ENCODE data around the gene GABRB2.
"Not testable (repeated sequence)": the region's sequence is repeated elsewhere in the genome, so short reads cannot be mapped to it uniquely, and the experiment has no call there.

The GABRB2 gene

DNA sequence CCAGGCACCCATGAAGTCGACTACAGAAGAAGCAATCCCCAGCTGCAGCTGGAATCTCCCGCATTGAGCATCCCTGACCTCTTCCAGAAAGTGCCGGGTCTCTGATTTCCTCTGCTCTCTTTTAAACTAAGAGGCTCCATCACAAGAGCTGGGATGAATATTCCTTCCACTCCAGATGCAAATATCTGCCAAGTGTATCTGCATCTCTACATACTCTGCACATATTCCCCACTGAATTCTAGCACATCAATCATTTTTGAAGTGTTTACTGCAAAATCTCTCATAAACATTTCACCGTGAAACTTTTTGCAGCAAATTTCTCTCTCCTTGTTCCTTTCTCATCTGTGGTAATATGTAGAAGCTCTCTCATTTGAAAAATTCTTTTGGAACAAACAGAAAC lies 161.5 kb downstream of the GABRB2 start:
- no peak for FAIRE-seq

- FAIRE-seq: no peak
These were observed 163.8 kb downstream of the GABRB2 start for GRCh38 chr5:161382685-161383084.

DNA sequence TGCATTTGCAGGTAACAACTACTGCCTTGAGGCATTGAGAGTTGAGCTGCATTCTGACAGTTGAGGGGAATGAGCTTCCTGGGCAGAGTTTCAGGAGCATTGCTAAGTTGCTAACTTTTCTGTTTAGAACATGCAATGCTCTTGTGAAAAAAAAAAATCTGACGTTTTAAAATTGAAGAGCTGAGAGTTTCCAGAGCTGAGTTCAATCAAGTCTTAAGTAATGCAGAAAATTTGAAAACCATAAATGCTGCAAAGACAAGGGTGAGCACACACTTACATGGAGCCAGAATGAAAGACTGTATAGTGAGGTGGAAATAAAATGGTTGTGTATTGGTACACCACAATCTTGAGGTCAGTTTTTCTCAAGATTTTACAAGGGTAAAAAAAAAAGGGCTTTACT lies 166.0 kb downstream of the GABRB2 start:
- FAIRE-seq: no peak

DNA sequence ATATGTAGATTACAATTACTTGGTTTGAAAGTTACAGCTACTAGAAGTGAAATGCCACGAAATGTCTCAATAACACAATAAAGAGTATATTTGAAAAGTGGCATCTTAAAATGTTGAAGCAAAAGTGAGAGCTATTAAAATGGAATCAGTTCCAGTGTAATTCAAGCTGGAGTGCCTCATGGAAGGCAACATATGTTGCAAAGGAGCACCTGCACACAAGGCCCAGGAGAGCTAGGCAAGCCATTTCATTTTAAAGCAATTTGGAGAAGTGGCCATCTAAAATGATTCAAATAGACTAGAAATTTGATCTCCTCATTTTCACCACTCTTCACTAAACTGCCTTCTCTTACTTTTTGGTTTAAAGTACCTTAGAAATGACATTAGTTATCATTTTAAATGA lies 167.8 kb downstream of the GABRB2 start:
- FAIRE-seq: no peak

- FAIRE-seq: no peak
These were observed 170.5 kb downstream of the GABRB2 start for GRCh38 chr5:161376034-161376433.

GRCh38 chr5:161373345-161373707 lies 173.2 kb downstream of the GABRB2 start:
- FAIRE-seq: no peak

DNA sequence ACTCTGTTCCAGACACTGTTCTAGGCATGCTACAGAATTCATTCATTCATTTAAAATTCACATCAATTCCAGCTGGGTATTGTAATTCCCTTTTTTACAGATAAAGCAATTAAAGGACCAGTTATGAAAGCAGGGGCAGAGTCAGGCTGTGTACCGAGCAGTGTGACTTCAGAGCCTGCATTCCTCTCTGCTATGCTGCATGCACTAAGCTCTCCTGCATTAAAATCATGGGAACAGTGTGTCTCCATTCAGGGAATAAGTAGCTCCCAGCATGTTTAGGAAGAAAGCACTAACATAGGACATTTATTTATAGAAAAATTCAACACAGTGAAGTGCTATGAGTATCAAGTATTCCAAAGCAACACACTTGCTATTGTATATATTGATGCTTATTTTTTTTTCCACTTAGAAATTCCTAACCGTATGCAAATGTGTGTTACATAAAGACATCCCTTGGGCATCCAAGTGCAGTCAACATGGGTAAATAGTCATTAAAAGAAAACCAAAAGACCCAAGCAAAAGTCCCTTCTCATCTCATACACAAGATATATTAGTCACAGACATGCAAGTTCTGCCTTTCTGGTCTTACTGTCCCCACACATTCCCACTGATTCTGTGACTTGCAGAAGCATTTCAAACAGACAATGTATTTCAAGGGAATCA lies 173.7 kb downstream of the GABRB2 start:
- no peak for FAIRE-seq

DNA sequence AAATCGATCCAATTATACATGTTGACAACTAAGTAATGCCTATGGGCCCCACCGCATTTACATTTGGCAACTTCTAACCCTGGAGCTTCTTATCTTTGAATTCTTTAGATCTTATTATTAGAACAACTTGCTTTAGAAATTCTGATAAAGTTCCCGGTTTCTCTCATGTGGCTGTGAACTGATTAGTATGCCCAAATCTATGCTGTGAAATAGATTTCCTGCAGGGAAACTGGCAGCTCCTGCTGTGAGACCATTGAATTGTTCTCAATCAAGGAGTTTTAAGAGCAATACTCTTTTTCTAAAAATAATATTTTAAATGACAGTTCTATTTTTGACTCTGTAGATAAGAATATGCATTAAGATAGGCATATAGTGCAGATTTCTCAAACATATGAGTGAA lies 177.5 kb downstream of the GABRB2 start:
- FAIRE-seq: no peak

DNA sequence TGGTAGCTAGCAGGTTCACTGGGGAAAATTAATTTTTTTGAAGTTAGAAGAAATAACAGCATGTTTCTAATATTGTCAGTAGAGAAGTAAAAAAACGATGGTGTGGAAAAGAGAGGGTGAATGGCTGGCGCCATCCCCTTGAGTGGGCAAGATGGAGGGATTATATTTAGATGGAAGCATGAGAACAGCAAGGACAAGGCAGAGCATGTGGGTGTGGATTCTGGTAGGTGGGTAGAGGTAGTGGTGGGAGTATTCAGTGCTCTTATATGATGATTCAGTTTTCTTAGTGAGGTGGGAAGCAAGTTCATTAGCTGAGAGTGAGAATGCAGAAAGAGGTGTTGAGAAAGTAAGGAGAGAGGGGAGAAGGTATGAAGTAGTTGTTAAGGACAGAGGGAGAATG lies 188.1 kb downstream of the GABRB2 start:
- no peak for FAIRE-seq

GRCh38 chr5:161344234-161344633 lies 202.3 kb downstream of the GABRB2 start:
- no peak for FAIRE-seq

DNA sequence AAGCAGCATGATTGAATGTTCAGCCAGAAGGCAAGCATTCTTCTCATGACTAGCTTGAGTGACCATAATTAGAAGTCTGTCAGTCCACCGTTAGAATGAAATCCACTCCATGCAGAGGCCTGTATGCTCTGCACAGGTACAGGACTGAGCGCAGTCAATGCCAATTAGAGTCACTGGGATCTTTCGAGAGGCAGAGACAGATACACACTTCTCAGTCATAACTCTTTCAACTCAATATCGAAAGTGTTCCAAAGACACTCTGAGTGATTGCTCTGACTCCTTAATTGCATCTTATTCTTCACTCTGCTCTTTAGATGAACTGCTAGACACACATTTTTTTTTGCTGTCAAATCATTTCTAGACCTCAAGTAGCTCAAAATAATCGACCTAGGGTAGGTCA lies 203.6 kb downstream of the GABRB2 start:
- no peak for FAIRE-seq

DNA sequence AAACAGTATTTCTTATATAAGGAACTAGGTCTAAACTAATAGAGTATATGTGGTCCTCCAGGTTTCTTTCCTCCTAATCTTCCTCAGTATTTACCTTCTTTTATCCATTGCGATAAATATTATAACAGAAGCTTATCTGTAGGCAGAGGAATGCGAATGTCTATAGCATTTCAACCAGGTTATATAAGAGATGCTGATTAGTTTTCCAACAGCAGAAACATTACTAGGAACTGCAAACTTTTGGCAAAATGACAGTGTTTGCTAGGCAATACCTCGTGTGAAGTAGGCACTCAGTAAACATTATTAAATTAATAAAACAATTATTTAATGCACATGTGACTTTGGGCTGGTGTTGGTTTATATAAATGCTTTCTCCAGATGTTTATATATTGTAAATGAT lies 206.5 kb downstream of the GABRB2 start:
- no peak for FAIRE-seq

DNA sequence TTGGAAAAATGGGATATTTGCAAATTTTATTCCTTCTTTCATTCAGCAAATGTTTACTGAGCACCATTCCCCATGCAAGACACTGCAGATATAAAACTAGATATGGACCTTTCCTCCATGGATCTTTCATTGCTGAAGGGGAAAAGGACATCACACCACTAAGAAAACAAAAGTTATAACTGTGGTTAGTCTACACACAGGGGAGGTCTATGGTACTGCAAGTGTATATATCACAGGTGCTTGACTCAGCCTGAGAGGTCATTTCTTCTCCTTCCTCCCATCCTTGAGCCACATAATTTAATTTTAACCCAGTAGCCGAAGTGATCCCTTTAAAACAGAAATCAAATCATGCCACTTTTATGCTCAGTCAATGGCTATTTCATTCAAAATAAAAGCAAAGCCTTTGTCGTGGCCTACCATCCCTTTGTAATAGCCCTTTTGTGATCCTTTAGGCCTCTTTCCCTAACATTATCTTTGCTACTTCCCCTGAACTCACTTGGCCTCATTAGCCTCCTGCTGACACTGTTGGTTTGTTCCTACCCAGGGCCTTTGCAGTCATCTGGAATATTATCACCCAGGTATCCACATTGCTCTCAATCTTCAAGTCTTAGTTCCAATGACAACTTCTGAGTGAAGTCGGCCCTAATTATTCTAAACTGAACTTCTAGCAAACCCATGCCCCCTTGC lies 213.2 kb downstream of the GABRB2 start:
- FAIRE-seq: no peak

GRCh38 chr5:161332343-161332742 lies 214.2 kb downstream of the GABRB2 start:
- FAIRE-seq: no peak

DNA sequence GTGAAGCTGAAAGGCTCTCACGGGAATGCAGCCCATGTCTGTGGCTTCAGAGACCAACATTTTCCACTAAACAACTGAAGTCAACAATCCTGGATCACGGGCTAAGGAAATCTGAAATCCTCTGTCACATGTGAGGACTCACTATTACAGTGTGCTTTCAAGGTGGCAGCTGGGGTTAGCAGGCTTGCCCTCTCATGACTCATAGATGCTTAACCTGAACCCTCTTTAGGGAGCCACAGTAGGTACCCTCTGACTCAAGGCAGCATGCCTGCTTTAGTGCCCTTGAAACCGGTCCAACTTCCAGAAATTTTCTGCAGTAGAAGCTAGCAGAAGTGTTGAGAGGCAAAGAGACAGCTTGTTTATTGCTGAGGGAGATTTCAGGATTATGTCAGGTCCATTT lies 232.5 kb downstream of the GABRB2 start:
- no peak for FAIRE-seq

DNA sequence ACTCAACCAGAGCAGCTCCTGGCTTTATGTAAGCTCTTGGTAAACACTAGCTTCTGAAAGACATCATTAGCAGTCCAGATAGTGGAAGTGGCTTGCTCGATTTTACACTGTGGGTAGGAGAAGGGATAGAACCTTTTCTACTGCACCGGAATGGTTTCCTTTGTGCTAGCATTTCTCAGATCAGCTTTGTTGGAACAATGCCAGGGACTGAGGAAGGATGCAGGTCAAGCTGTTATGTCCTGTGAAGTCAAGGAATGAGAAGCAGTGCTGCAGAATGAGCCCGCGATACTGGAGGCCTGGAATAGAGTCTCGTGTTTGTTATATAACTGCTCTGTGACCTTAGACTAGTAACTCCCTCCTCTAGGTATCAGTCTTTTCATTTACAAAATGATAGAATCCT lies 233.6 kb downstream of the GABRB2 start:
- FAIRE-seq: no peak

DNA sequence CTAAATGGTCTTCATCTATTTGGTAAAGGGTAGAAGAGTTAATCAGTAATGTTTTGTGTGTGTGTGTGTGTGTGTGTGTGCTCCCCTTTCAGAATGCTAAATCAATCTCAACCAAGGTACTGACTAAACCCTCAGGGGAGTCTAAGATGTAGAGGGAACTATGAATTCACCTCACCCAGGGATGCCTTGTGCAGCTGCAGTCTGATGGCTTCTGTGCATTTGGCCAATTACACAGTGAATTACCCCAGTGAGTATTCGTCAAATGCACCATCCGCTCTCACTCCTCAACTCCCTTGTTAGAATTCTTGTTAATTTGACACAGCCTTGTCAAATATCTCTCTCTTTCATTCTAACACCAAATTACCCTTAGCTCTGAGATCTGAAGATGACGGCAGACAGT lies 234.6 kb downstream of the GABRB2 start:
- FAIRE-seq: no peak

GRCh38 chr5:161311146-161311708 lies 235.3 kb downstream of the GABRB2 start:
- no peak for FAIRE-seq

DNA sequence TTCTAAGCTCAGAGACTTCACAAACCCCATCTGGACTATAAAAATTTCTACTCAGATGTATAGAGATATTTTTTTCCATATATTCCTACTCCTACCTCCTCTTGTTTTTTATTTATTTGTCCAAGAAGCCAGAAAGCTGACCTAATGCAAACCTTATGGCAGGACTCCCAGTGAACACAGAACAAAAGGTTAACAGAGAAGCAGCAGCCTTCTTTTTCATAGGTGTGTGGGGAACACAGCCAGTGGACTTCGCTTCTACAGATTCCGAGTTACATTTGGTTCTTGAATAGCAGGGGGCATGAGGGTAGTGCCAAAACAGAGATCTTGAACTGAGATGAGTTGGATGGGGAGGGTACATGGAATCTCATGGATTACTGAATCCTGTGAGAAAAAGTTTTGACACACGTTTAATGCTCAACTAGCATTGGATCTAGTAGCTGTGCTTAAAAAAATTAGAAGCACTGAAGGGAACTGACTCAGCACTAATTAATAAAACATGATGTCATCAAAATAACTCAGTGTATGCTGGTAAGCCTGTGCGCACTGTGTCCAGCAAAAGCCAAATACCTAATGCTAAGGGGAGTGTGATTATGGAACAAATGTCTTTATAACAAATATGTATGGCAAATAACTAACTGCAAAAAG lies 240.1 kb downstream of the GABRB2 start:
- no peak for FAIRE-seq

GRCh38 chr5:161305601-161306000 lies 240.9 kb downstream of the GABRB2 start:
- no peak for FAIRE-seq

DNA sequence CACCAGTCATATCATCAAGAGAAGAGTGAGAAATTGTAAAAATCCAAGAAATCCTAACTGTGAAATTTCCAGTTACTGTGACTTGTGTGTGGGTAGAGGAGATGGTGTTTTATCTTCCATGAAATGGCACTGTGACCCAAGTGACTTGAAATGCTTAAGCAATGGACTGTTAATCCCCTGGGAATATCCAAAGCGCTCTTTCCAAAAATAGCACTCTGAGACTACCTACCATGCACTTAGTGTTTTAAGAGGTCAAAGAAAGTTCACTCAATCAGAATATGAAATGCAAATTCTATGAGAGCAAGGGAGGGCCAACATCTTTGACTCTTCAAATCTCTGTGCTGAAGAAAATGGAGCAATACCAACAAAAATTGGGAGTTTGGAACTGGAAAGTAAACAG lies 244.0 kb downstream of the GABRB2 start:
- FAIRE-seq: no peak

DNA sequence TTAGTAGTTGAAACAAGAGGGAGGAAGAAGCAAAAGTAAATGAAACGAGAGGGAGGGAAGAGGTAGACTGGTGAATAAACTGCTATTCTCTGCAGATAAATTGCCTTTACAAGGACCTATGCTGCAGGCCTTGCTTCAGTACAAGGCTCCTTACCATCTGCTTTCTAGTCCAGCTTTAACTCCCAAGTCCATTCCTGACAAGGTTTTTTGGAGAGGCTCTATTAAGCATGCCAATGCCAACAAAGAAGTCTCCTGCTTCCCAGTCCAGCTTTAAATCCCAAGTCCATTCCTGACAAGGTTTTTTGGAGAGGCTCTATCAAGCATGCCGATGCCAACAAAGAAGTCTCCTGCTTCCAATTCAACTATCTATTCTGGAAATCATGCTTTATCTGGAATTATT lies 244.9 kb downstream of the GABRB2 start:
- no peak for FAIRE-seq

DNA sequence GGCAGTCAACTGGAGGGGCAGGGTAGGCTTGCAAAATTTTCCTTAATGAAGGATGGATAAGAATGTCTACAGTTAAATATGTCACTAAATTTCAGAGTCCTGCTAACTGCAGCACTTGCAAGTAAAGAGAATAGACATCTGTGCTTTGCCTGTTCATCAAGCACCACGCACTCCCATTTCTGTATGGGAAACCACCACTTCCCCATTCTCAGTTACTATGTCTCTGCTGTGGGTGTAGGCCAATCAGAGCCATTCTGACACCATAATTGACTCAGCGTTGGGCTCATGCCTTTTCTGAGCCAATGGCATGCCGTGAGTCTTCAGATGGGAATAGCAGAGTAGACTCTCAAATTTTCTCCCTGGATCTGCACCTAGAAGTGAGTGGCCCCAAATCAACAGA lies 247.5 kb downstream of the GABRB2 start:
- no peak for FAIRE-seq

GRCh38 chr5:161297388-161297787 lies 249.1 kb downstream of the GABRB2 start:
- FAIRE-seq: not testable (repeated sequence)
